ENCODE measurements around the gene CPTP.
A peak's percentile ranks its signal among the peaks of the same experiment; 100 is the strongest.

CPTP gene

DNA sequence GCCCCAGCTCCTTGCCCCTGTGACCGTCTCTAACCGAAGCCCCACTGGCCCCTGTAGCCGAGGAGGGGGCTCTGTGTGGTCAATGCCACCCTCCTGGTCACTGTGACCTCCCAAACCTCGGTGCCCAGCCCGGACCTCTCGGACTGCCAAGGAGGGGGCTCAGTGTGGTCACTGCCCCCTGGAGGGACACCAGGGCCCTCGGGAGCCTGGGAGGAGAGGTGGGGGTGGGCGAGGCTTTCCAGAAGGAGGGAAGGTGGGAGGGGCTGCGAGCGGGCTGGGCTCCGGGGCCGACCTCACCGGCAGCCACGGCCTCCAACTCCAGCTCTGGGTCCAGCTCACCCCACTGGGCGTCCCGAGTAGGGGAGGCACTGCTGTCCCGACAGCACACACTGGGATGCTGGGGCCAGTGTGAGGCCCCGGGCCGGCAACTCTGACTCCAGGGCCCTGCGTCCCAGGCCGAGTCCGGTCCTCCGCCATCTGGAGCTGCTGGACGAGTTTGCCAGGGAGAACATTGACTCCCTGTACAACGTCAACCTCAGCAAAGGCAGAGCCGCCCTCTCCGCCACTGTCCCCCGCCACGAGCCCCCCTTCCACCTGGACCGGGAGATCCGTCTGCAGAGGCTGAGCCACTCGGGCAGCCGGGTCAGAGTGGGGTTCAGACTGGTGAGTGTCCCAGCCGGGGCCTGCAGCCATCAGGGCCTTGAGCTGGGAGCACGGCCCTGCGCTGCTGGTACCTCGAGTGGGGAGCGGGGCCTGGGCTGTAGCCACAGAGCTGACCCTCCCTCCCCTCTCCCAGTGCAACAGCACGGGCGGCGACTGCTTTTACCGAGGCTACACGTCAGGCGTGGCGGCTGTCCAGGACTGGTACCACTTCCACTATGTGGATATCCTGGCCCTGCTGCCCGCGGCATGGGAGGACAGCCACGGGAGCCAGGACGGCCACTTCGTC is 38.0 kb upstream of the CPTP start:
- Histone ChIP-seq H3K9me3 (ENCODE audit: control insufficient read depth, low read length) (no peaks in the 10 kb centered on the region), H3K4me1 (peaks cover 3% of the 10 kb centered on the region), H3K27ac (no peak overlapping the region), H3K36me3 (ENCODE audit: control insufficient read depth, insufficient read depth, low read length) (no peaks in the 10 kb centered on the region), H2AFZ (no peak overlapping the region), H3K4me3 (ENCODE audit: low read depth, low read length) (no peak overlapping the region), H3K4me2 (ENCODE audit: low read length) (no peak overlapping the region), H3K27me3 (ENCODE audit: control insufficient read depth, insufficient read depth, low read length) (no peaks in the 10 kb centered on the region), H3K9ac (no peak overlapping the region), H3K79me2 (no peaks in the 10 kb centered on the region)
- TF ChIP-seq, protein P1, sequence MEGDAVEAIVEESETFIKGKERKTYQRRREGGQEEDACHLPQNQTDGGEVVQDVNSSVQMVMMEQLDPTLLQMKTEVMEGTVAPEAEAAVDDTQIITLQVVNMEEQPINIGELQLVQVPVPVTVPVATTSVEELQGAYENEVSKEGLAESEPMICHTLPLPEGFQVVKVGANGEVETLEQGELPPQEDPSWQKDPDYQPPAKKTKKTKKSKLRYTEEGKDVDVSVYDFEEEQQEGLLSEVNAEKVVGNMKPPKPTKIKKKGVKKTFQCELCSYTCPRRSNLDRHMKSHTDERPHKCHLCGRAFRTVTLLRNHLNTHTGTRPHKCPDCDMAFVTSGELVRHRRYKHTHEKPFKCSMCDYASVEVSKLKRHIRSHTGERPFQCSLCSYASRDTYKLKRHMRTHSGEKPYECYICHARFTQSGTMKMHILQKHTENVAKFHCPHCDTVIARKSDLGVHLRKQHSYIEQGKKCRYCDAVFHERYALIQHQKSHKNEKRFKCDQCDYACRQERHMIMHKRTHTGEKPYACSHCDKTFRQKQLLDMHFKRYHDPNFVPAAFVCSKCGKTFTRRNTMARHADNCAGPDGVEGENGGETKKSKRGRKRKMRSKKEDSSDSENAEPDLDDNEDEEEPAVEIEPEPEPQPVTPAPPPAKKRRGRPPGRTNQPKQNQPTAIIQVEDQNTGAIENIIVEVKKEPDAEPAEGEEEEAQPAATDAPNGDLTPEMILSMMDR (IDR thresholded peaks at IDR 0.05), result no peak

GRCh38 chr1:1287288-1288110 is 37.1 kb upstream of the CPTP start:
- no peak overlapping the region for H2AFZ ChIP-seq
- no peaks in the 10 kb centered on the region for H3K27me3 ChIP-seq (ENCODE audit: control insufficient read depth, insufficient read depth, low read length)
- no peaks in the 10 kb centered on the region for H3K79me2 ChIP-seq
- no peak overlapping the region for H3K27ac ChIP-seq
- H3K4me1 ChIP-seq, result no peaks in the 10 kb centered on the region
- no peak overlapping the region for H3K4me3 ChIP-seq (ENCODE audit: low read depth, low read length)
- no peak overlapping the region for H3K9ac ChIP-seq
- TF ChIP-seq, protein P1 (IDR thresholded peaks at IDR 0.05), result no peak
- no peaks in the 10 kb centered on the region for H3K9me3 ChIP-seq (ENCODE audit: control insufficient read depth, low read length)
- no peaks in the 10 kb centered on the region for H3K36me3 ChIP-seq (ENCODE audit: control insufficient read depth, insufficient read depth, low read length)
- H3K4me2 ChIP-seq (ENCODE audit: low read length), result no peak overlapping the region

DNA sequence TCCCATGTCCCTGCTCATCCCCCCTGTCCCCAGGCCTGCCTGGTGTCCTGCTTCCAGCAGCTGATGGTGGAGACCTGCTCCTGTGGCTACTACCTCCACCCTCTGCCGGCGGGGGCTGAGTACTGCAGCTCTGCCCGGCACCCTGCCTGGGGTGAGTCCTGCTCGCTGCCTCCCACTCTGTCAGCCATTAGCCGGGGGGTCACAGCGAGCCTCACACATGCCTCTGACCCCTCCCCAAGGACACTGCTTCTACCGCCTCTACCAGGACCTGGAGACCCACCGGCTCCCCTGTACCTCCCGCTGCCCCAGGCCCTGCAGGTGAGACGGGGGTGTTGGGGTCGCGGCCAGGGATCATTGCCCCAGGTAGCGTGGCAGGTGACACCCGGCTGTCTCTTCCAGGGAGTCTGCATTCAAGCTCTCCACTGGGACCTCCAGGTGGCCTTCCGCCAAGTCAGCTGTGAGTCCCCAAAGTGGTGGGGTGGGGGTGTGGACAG is 34.3 kb upstream of the CPTP start:
- Histone ChIP-seq H3K4me3 (ENCODE audit: low read depth, low read length) (no peak overlapping the region), H3K4me1 (no peaks in the 10 kb centered on the region), H3K27ac (no peak overlapping the region), H3K36me3 (ENCODE audit: control insufficient read depth, insufficient read depth, low read length) (no peaks in the 10 kb centered on the region), H3K4me2 (ENCODE audit: low read length) (no peak overlapping the region), H3K9ac (no peak overlapping the region), H3K27me3 (ENCODE audit: control insufficient read depth, insufficient read depth, low read length) (no peaks in the 10 kb centered on the region), H3K9me3 (ENCODE audit: control insufficient read depth, low read length) (no peaks in the 10 kb centered on the region), H3K79me2 (no peaks in the 10 kb centered on the region), H2AFZ (no peak overlapping the region)
- TF ChIP-seq, protein P1 (IDR thresholded peaks at IDR 0.05), result peak; percentile 57

DNA sequence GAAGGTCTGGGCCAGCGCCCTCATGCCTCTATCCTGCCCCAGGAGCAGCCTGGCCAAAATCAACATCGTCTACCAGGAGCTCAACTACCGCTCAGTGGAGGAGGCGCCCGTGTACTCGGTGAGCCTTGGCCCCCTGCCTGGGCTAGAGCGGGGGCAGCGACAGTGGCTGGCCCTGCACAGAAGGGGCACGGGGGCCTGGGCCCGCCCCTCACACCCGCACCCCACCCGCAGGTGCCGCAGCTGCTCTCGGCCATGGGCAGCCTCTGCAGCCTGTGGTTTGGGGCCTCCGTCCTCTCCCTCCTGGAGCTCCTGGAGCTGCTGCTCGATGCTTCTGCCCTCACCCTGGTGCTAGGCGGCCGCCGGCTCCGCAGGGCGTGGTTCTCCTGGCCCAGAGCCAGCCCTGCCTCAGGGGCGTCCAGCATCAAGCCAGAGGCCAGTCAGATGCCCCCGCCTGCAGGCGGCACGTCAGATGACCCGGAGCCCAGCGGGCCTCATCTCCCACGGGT is 33.5 kb upstream of the CPTP start:
- Histone ChIP-seq H3K4me1 (no peaks in the 10 kb centered on the region), H3K79me2 (no peaks in the 10 kb centered on the region), H3K27me3 (ENCODE audit: control insufficient read depth, insufficient read depth, low read length) (no peaks in the 10 kb centered on the region), H3K36me3 (ENCODE audit: control insufficient read depth, insufficient read depth, low read length) (no peaks in the 10 kb centered on the region), H3K4me3 (ENCODE audit: low read depth, low read length) (no peak overlapping the region), H3K9ac (no peak overlapping the region), H2AFZ (no peak overlapping the region), H3K27ac (no peak overlapping the region), H3K9me3 (ENCODE audit: control insufficient read depth, low read length) (no peaks in the 10 kb centered on the region), H3K4me2 (ENCODE audit: low read length) (no peak overlapping the region)
- TF ChIP-seq, protein P1 (IDR thresholded peaks at IDR 0.05), result no peak

Measured in parathyroid adenoma (tissue), 2 donors.